BLaER1 treated with 17β-estradiol and CSF1 and Interleukin-3, amounts not matched to agents 10 nM and 100 nM (cell line): Measurements from ENCODE around the gene DENND6B.
A peak's percentile ranks its signal among the peaks of the same experiment; 100 is the strongest.

Experiments used
- H3K27ac ChIP-seq, 11 experiments: shearing (Covaris generic); formaldehyde crosslinking; 2 replicates each; pipeline ENCODE4 v1.8.1; 2022
- H3K27me3 ChIP-seq, 11 experiments: shearing (Covaris generic); formaldehyde crosslinking; 2 replicates each; pipeline ENCODE4 v1.8.1; 2022
- H3K36me3 ChIP-seq, 11 experiments: shearing (Covaris generic); formaldehyde crosslinking; 2 replicates each; pipeline ENCODE4 v1.8.1; 2022
- H3K4me1 ChIP-seq, 10 experiments: shearing (Covaris generic); formaldehyde crosslinking; 2 replicates each; pipeline ENCODE4 v1.8.1; 2022
- H3K4me2 ChIP-seq, 11 experiments: shearing (Covaris generic); formaldehyde crosslinking; 2 replicates each; pipeline ENCODE4 v1.8.1; 2022
- H3K4me3 ChIP-seq, 10 experiments: shearing (Covaris generic); formaldehyde crosslinking; 2 replicates each; pipeline ENCODE4 v1.8.1; 2022
- H3K9ac ChIP-seq, 11 experiments: shearing (Covaris generic); formaldehyde crosslinking; 2 replicates each; pipeline ENCODE4 v1.8.1; 2022
- H3K9me3 ChIP-seq, 11 experiments: shearing (Covaris generic); formaldehyde crosslinking; replicated peaks in 1 of 11; 2 replicates each; pipeline ENCODE4 v1.8.1; 2022
- H4K20me1 ChIP-seq, 11 experiments: shearing (Covaris generic); formaldehyde crosslinking; 2 replicates each; pipeline ENCODE4 v1.8.1; 2022
- Cebpa-rat ChIP-seq, 11 experiments: shearing (Covaris generic); IDR thresholded peaks; 2 replicates each; pipeline ENCODE4 v1.8.1; 2022

The DENND6B gene

GRCh38 chr22:50315289-50316113 is 11.3 kb downstream of the DENND6B start:
- peaks cover 0 to 40% (median 13%) of the 10 kb centered on the region in 11 experiments; a peak in 14 of 22 replicates for H4K20me1 ChIP-seq
- no peaks in the 10 kb centered on the region for H3K9me3 ChIP-seq
- H3K4me1 ChIP-seq: peaks cover 76 to 98% (median 95%) of the 10 kb centered on the region in 10 experiments
- H3K36me3 ChIP-seq: no peaks in the 10 kb centered on the region
- H3K27ac ChIP-seq: peak overlapping the region in 9 of 11 experiments; percentile 24 to 91 (median 76); a peak in 17 of 22 replicates
- H3K27me3 ChIP-seq: peaks cover 0 to 47% (median 0%) of the 10 kb centered on the region in 11 experiments; a peak in 6 of 22 replicates
- H3K9ac ChIP-seq: peak overlapping the region in 9 of 11 experiments; percentile 61 to 83 (median 73); a peak in 17 of 22 replicates
- TF ChIP-seq Cebpa-rat (IDR thresholded peaks at IDR 0.05): no peak
- H3K4me2 ChIP-seq: peak overlapping the region; percentile 96 to 100 (median 99)
- H3K4me3 ChIP-seq: peak overlapping the region in 9 of 10 experiments; percentile 38 to 64 (median 59); a peak in 14 of 20 replicates

GRCh38 chr22:50314455-50315288 is 12.1 kb downstream of the DENND6B start:
- Histone ChIP-seq H3K4me2 (peak overlapping the region; percentile 96 to 100 (median 99)), H3K9me3 (no peaks in the 10 kb centered on the region), H3K4me3 (peak overlapping the region; percentile 38 to 64 (median 58)), H4K20me1 (peaks cover 0 to 40% (median 13%) of the 10 kb centered on the region in 11 experiments; a peak in 14 of 22 replicates), H3K9ac (peak overlapping the region; percentile 42 to 83 (median 69)), H3K36me3 (no peaks in the 10 kb centered on the region), H3K27me3 (peaks cover 0 to 47% (median 0%) of the 10 kb centered on the region in 11 experiments; a peak in 6 of 22 replicates), H3K27ac (peak overlapping the region in 10 of 11 experiments; percentile 24 to 91 (median 73); a peak in 18 of 22 replicates), H3K4me1 (peaks cover 83 to 98% (median 95%) of the 10 kb centered on the region in 10 experiments)
- TF ChIP-seq Cebpa-rat (IDR thresholded peaks at IDR 0.05): no peak

- Histone ChIP-seq H3K27me3 (peaks cover 0 to 46% (median 0%) of the 10 kb centered on the region in 11 experiments; a peak in 6 of 22 replicates), H3K4me3 (peak overlapping the region; percentile 38 to 64 (median 58)), H3K36me3 (no peaks in the 10 kb centered on the region), H3K9me3 (no peaks in the 10 kb centered on the region), H4K20me1 (peaks cover 0 to 40% (median 13%) of the 10 kb centered on the region in 11 experiments; a peak in 14 of 22 replicates), H3K4me1 (peaks cover 83 to 98% (median 95%) of the 10 kb centered on the region in 10 experiments), H3K4me2 (peak overlapping the region; percentile 96 to 100 (median 99)), H3K27ac (peak overlapping the region in 10 of 11 experiments; percentile 24 to 91 (median 73); a peak in 18 of 22 replicates), H3K9ac (peak overlapping the region; percentile 42 to 83 (median 69); a peak in 21 of 22 replicates)
- no peak for TF ChIP-seq Cebpa-rat (IDR thresholded peaks at IDR 0.05)
Measured at GRCh38 chr22:50314081-50314454, 12.7 kb downstream of the DENND6B start.

GRCh38 chr22:50313600-50313999 is 13.2 kb downstream of the DENND6B start:
- H4K20me1 ChIP-seq: peaks cover 0 to 41% (median 13%) of the 10 kb centered on the region in 11 experiments; a peak in 14 of 22 replicates
- H3K27me3 ChIP-seq: peaks cover 0 to 41% (median 0%) of the 10 kb centered on the region in 11 experiments; a peak in 6 of 22 replicates
- no peak for TF ChIP-seq Cebpa-rat (IDR thresholded peaks at IDR 0.05)
- H3K9me3 ChIP-seq: no peaks in the 10 kb centered on the region
- H3K27ac ChIP-seq: peak overlapping the region in 9 of 11 experiments; percentile 45 to 91 (median 76); a peak in 17 of 22 replicates
- peak overlapping the region; percentile 38 to 64 (median 58) for H3K4me3 ChIP-seq
- peaks cover 83 to 98% (median 95%) of the 10 kb centered on the region in 10 experiments for H3K4me1 ChIP-seq
- H3K36me3 ChIP-seq: no peaks in the 10 kb centered on the region
- peak overlapping the region; percentile 96 to 100 (median 99) for H3K4me2 ChIP-seq
- peak overlapping the region in 10 of 11 experiments; percentile 58 to 83 (median 71); a peak in 19 of 22 replicates for H3K9ac ChIP-seq

- Histone ChIP-seq H3K4me3 (0 out of 20 replicates have a peak overlapping the region, but pooled peaks of 1 of the 10 experiments have one; percentile 40), H3K9me3 (no peaks in the 10 kb centered on the region), H3K36me3 (no peaks in the 10 kb centered on the region), H3K9ac (peak overlapping the region in 3 of 11 experiments; percentile 58 to 62 (median 61); a peak in 7 of 22 replicates), H3K4me1 (peaks cover 83 to 98% (median 95%) of the 10 kb centered on the region in 10 experiments), H4K20me1 (peaks cover 0 to 41% (median 13%) of the 10 kb centered on the region in 11 experiments; a peak in 14 of 22 replicates), H3K4me2 (peak overlapping the region; percentile 53 to 100 (median 88)), H3K27ac (peak overlapping the region in 2 of 11 experiments; percentile 28 to 45; a peak in 2 of 22 replicates), H3K27me3 (peaks cover 0 to 38% (median 0%) of the 10 kb centered on the region in 11 experiments; a peak in 6 of 22 replicates)
- no peak for TF ChIP-seq Cebpa-rat (IDR thresholded peaks at IDR 0.05)
Measured at GRCh38 chr22:50313021-50313420, 13.8 kb downstream of the DENND6B start.

GRCh38 chr22:50312371-50312770 is 14.4 kb downstream of the DENND6B start:
- H3K27me3 ChIP-seq: peaks cover 0 to 32% (median 0%) of the 10 kb centered on the region in 11 experiments; a peak in 6 of 22 replicates
- H3K4me3 ChIP-seq: no peak overlapping the region
- H3K9me3 ChIP-seq: no peaks in the 10 kb centered on the region
- H3K4me2 ChIP-seq: peak overlapping the region; percentile 36 to 100 (median 97); a peak in 21 of 22 replicates
- no peak for TF ChIP-seq Cebpa-rat (IDR thresholded peaks at IDR 0.05)
- no peak overlapping the region for H3K27ac ChIP-seq
- H3K4me1 ChIP-seq: peaks cover 79 to 94% (median 92%) of the 10 kb centered on the region in 10 experiments
- no peaks in the 10 kb centered on the region for H3K36me3 ChIP-seq
- peak overlapping the region in 2 of 11 experiments; percentile 27 to 40; a peak in 2 of 22 replicates for H3K9ac ChIP-seq
- H4K20me1 ChIP-seq: peaks cover 0 to 41% (median 13%) of the 10 kb centered on the region in 11 experiments; a peak in 14 of 22 replicates

GRCh38 chr22:50311606-50312351 is 15.0 kb downstream of the DENND6B start:
- Histone ChIP-seq H3K4me1 (peaks cover 76 to 90% (median 87%) of the 10 kb centered on the region in 10 experiments), H4K20me1 (peaks cover 0 to 41% (median 13%) of the 10 kb centered on the region in 11 experiments; a peak in 14 of 22 replicates), H3K36me3 (no peaks in the 10 kb centered on the region), H3K27me3 (peaks cover 0 to 32% (median 0%) of the 10 kb centered on the region in 11 experiments; a peak in 5 of 22 replicates), H3K4me3 (no peak overlapping the region; a peak in 1 of 20 replicates), H3K9me3 (no peaks in the 10 kb centered on the region), H3K4me2 (peak overlapping the region; percentile 36 to 100 (median 97)), H3K9ac (peak overlapping the region in 4 of 11 experiments; percentile 26 to 40 (median 32); a peak in 6 of 22 replicates), H3K27ac (no peak overlapping the region)
- TF ChIP-seq Cebpa-rat (IDR thresholded peaks at IDR 0.05): no peak
